Measurements from ENCODE around the gene ZNF805. TPM values are rescaled to one million over a fixed set of nuclear protein-coding genes. Genes with fewer than 3 reads are reported as not detected.

Gene ZNF805
- total and polyA plus RNA-seq, 2 of the 13 experiments (the other 11 are each of a cell fraction or from before 2014, with no cell fraction given), result 5.1 to 12.8 TPM

- Histone ChIP-seq H3K4me3 (replicated peaks in 1 of 3; ENCODE audit: insufficient read depth in 1 of 3, low read depth in 2 of 3, low read length in 3 of 3) (no peak overlapping the region), H3K9ac (ENCODE audit: insufficient read depth, low read depth, low read length) (no peak overlapping the region), H4K20me1 (ENCODE audit: insufficient read depth, low read length) (no peaks in the 10 kb centered on the region), H3K4me2 (ENCODE audit: low read depth, low read length) (peak overlapping the region; percentile 93), H3K4me1 (ENCODE audit: insufficient read depth, low read length) (peaks cover 46% of the 10 kb centered on the region), H3K9me3 (ENCODE audit: low read length) (no peaks in the 10 kb centered on the region), H3K36me3 (replicated peaks in 1 of 2; ENCODE audit: control insufficient read depth in 1 of 2, insufficient read depth in 2 of 2, low read length in 2 of 2) (peaks cover 2 to 21% of the 10 kb centered on the region in 2 experiments), H3K27me3 (ENCODE audit: control insufficient read depth in 1 of 2, insufficient read depth in 2 of 2, low read length in 2 of 2) (no peaks in the 10 kb centered on the region; a peak in 1 of 5 replicates), H2AFZ (ENCODE audit: low read length) (no peak overlapping the region), H3K27ac (ENCODE audit: extremely low read length, insufficient read depth, low read length) (no peak overlapping the region), H3K79me2 (ENCODE audit: insufficient read depth, low read length) (peaks cover 29% of the 10 kb centered on the region)
- intact Hi-C loops (cut with micrococcal nuclease; ENCODE audit: unreplicated experiment), result no loop called here
- DNase-seq (ENCODE audit: low spot score) (no peak), ATAC-seq (no peak), FAIRE-seq (no peak)
- POLR2A ChIA-PET, result no interaction called here
- CTCF ChIA-PET (ENCODE audit: low intra/inter-chr PET ratio, low total read pairs), result no interaction called here
- in situ Hi-C loops (cut with HindIII; ENCODE audit: extremely low pct_ligation_motif_present, low pct_unique_long_range_greater_than_20kb), result loop anchor here (5.0 kb wide), 1 partner anchor 39 kb away; the partner anchor contains the start of gene ZNF460
- WGBS (ENCODE audit: low lambda C conversion rate), result 94% methylated on average over 5 of the region's 5 CpGs
- no TSS peak for BruUV-seq (replicated peaks)
- TF ChIP-seq REL (CRISPR knock-in tag; conservative IDR thresholded peaks at IDR 0.05) (no peak), RARA (CRISPR knock-in tag; IDR thresholded peaks at IDR 0.05) (0 out of 2 replicates have a peak, but pooled peaks have one; percentile 7), ZNF121 (CRISPR knock-in tag; IDR thresholded peaks at IDR 0.05) (peak; percentile 90)
Measured at GRCh38 chr19:57242821-57243220, 2.4 kb downstream of the ZNF805 start.

GRCh38 chr19:57244513-57244912 lies 4.1 kb downstream of the ZNF805 start:
- ATAC-seq (no peak), DNase-seq (ENCODE audit: low spot score) (no peak), FAIRE-seq (no peak)
- in situ Hi-C loops (cut with HindIII; ENCODE audit: extremely low pct_ligation_motif_present, low pct_unique_long_range_greater_than_20kb) (loop anchor here (5.0 kb wide), 1 partner anchor 38 kb away; the partner anchor contains the start of gene ZNF460), intact Hi-C loops (cut with micrococcal nuclease; ENCODE audit: unreplicated experiment) (no loop called here)
- Histone ChIP-seq H3K27ac (ENCODE audit: extremely low read length, insufficient read depth, low read length) (peak overlapping the region; percentile 26), H3K36me3 (replicated peaks in 1 of 2; ENCODE audit: control insufficient read depth in 1 of 2, insufficient read depth in 2 of 2, low read length in 2 of 2) (peaks cover 7 to 31% of the 10 kb centered on the region in 2 experiments), H3K9me3 (ENCODE audit: low read length) (no peaks in the 10 kb centered on the region), H3K4me1 (ENCODE audit: insufficient read depth, low read length) (peaks cover 46% of the 10 kb centered on the region), H3K27me3 (ENCODE audit: control insufficient read depth in 1 of 2, insufficient read depth in 2 of 2, low read length in 2 of 2) (no peaks in the 10 kb centered on the region; a peak in 1 of 5 replicates), H3K4me3 (replicated peaks in 1 of 3; ENCODE audit: insufficient read depth in 1 of 3, low read depth in 2 of 3, low read length in 3 of 3) (no peak overlapping the region), H4K20me1 (ENCODE audit: insufficient read depth, low read length) (no peaks in the 10 kb centered on the region), H3K4me2 (ENCODE audit: low read depth, low read length) (no peak overlapping the region), H3K9ac (ENCODE audit: insufficient read depth, low read depth, low read length) (no peak overlapping the region), H3K79me2 (ENCODE audit: insufficient read depth, low read length) (peaks cover 29% of the 10 kb centered on the region), H2AFZ (ENCODE audit: low read length) (no peak overlapping the region)
- TF ChIP-seq UBTF (CRISPR knock-in tag; IDR thresholded peaks at IDR 0.05), result no peak
- no peak for TF ChIP-seq ZBTB25 (CRISPR knock-in tag; IDR thresholded peaks at IDR 0.05)
- no peak for TF ChIP-seq MAF1 (CRISPR knock-in tag; IDR thresholded peaks at IDR 0.05; ENCODE audit: borderline replicate concordance)
- TF ChIP-seq SETDB1 (CRISPR knock-in tag; IDR thresholded peaks at IDR 0.05; ENCODE audit: borderline replicate concordance), result no peak
- no peak for TF ChIP-seq CREB3 (CRISPR knock-in tag; IDR thresholded peaks at IDR 0.05)
- no peak for TF ChIP-seq NKX3-1 (CRISPR knock-in tag; IDR thresholded peaks at IDR 0.05)
- no peak for TF ChIP-seq ZNF878 (CRISPR knock-in tag; IDR thresholded peaks at IDR 0.05)
- no peak for TF ChIP-seq MTA3 (CRISPR knock-in tag; IDR thresholded peaks at IDR 0.05)
- no peak for TF ChIP-seq ZEB1 (IDR thresholded peaks at IDR 0.05; ENCODE audit: insufficient replicate concordance, low read depth)
- BruUV-seq (replicated peaks), result no TSS peak
- WGBS (ENCODE audit: low lambda C conversion rate), result 97% methylated on average over 5 of the region's 5 CpGs
- ChIA-PET POLR2A (no interaction called here), CTCF (ENCODE audit: low intra/inter-chr PET ratio, low total read pairs) (no interaction called here)

Data from HepG2 (cell line).